Measurements from ENCODE around the gene DAD1. TPM values are rescaled to one million over a fixed set of nuclear protein-coding genes. Genes with fewer than 3 reads are reported as not detected.

Gene DAD1
- polyA plus RNA-seq, 4 donors: 147 to 313 (median 225) TPM

GRCh38 chr14:22539831-22540230, 49.2 kb downstream of the DAD1 start:
- no peaks in the 10 kb centered on the region for H3K27me3 ChIP-seq (ENCODE audit: control insufficient read depth in 3 of 3, insufficient read depth in 3 of 3, low read length in 3 of 3)
- 60 to 76% (median 76%) methylated on average over 3 of the region's 3 CpGs for WGBS, 3 donors
- H3K4me1 ChIP-seq (ENCODE audit: control insufficient read depth in 3 of 3, insufficient read depth in 2 of 3, low read depth in 1 of 3, low read length in 2 of 3): no peaks in the 10 kb centered on the region
- no peak overlapping the region for H3K4me3 ChIP-seq (ENCODE audit: low read depth in 1 of 3, low read length in 3 of 3)
- no peak for DNase-seq
- H3K36me3 ChIP-seq (ENCODE audit: control insufficient read depth in 3 of 3, insufficient read depth in 2 of 3, low read depth in 1 of 3, low read length in 3 of 3): peaks cover 0 to 2% (median 0%) of the 10 kb centered on the region in 3 donors
- peak overlapping the region in 2 of 3 donors; percentile 15 to 22 for H3K27ac ChIP-seq (ENCODE audit: low read depth in 1 of 3, low read length in 2 of 3)
- no peaks in the 10 kb centered on the region for H3K9me3 ChIP-seq (ENCODE audit: control insufficient read depth in 2 of 2, insufficient read depth in 1 of 2, low read depth in 1 of 2, low read length in 1 of 2)
- no peak for FAIRE-seq

- H3K4me1 ChIP-seq (ENCODE audit: control insufficient read depth in 3 of 3, insufficient read depth in 2 of 3, low read depth in 1 of 3, low read length in 2 of 3): no peaks in the 10 kb centered on the region
- H3K4me3 ChIP-seq (ENCODE audit: low read depth in 1 of 3, low read length in 3 of 3): peak overlapping the region in 1 of 3 donors; percentile 14
- H3K27ac ChIP-seq (ENCODE audit: low read depth in 1 of 3, low read length in 2 of 3): peak overlapping the region in 1 of 3 donors; percentile 21
- H3K36me3 ChIP-seq (ENCODE audit: control insufficient read depth in 3 of 3, insufficient read depth in 2 of 3, low read depth in 1 of 3, low read length in 3 of 3): peaks cover 0 to 2% (median 0%) of the 10 kb centered on the region in 3 donors
- 76 to 85% (median 77%) methylated on average over 5 of the region's 5 CpGs for WGBS, 3 donors
- H3K27me3 ChIP-seq (ENCODE audit: control insufficient read depth in 3 of 3, insufficient read depth in 3 of 3, low read length in 3 of 3): no peaks in the 10 kb centered on the region
- DNase-seq: no peak
- no peaks in the 10 kb centered on the region for H3K9me3 ChIP-seq (ENCODE audit: control insufficient read depth in 2 of 2, insufficient read depth in 1 of 2, low read depth in 1 of 2, low read length in 1 of 2)
- no peak for FAIRE-seq
Observed at GRCh38 chr14:22538671-22539228, 50.3 kb downstream of the DAD1 start.

- Histone ChIP-seq H3K4me1 (ENCODE audit: control insufficient read depth in 3 of 3, insufficient read depth in 2 of 3, low read depth in 1 of 3, low read length in 2 of 3) (no peaks in the 10 kb centered on the region), H3K36me3 (ENCODE audit: control insufficient read depth in 3 of 3, insufficient read depth in 2 of 3, low read depth in 1 of 3, low read length in 3 of 3) (no peaks in the 10 kb centered on the region), H3K27me3 (ENCODE audit: control insufficient read depth in 3 of 3, insufficient read depth in 3 of 3, low read length in 3 of 3) (no peaks in the 10 kb centered on the region), H3K4me3 (ENCODE audit: low read depth in 1 of 3, low read length in 3 of 3) (no peak overlapping the region), H3K9me3 (ENCODE audit: control insufficient read depth in 2 of 2, insufficient read depth in 1 of 2, low read depth in 1 of 2, low read length in 1 of 2) (no peaks in the 10 kb centered on the region), H3K27ac (ENCODE audit: low read depth in 1 of 3, low read length in 2 of 3) (peak overlapping the region in 2 of 3 donors; percentile 6 to 21)
- no peak for FAIRE-seq
- 84 to 94% (median 90%) methylated on average over 8 of the region's 8 CpGs for WGBS, 3 donors
- DNase-seq: no peak
Observed at GRCh38 chr14:22537436-22538310, 51.4 kb downstream of the DAD1 start.

- Histone ChIP-seq H3K27ac (ENCODE audit: low read depth in 1 of 3, low read length in 2 of 3) (peak overlapping the region in 1 of 3 donors; percentile 67), H3K9me3 (ENCODE audit: control insufficient read depth in 2 of 2, insufficient read depth in 1 of 2, low read depth in 1 of 2, low read length in 1 of 2) (no peaks in the 10 kb centered on the region), H3K4me3 (ENCODE audit: low read depth in 1 of 3, low read length in 3 of 3) (no peak overlapping the region), H3K4me1 (ENCODE audit: control insufficient read depth in 3 of 3, insufficient read depth in 2 of 3, low read depth in 1 of 3, low read length in 2 of 3) (no peaks in the 10 kb centered on the region), H3K36me3 (ENCODE audit: control insufficient read depth in 3 of 3, insufficient read depth in 2 of 3, low read depth in 1 of 3, low read length in 3 of 3) (no peaks in the 10 kb centered on the region), H3K27me3 (ENCODE audit: control insufficient read depth in 3 of 3, insufficient read depth in 3 of 3, low read length in 3 of 3) (no peaks in the 10 kb centered on the region)
- 45 to 69% (median 55%) methylated on average over 6 of the region's 6 CpGs for WGBS, 3 donors
- FAIRE-seq (no peak), DNase-seq (peak in 1 of 2 donors; percentile 57)
Observed at GRCh38 chr14:22536853-22537338, 52.1 kb downstream of the DAD1 start.

- Histone ChIP-seq H3K9me3 (ENCODE audit: control insufficient read depth in 2 of 2, insufficient read depth in 1 of 2, low read depth in 1 of 2, low read length in 1 of 2) (no peaks in the 10 kb centered on the region), H3K27ac (ENCODE audit: low read depth in 1 of 3, low read length in 2 of 3) (no peak overlapping the region), H3K27me3 (ENCODE audit: control insufficient read depth in 3 of 3, insufficient read depth in 3 of 3, low read length in 3 of 3) (no peaks in the 10 kb centered on the region), H3K4me1 (ENCODE audit: control insufficient read depth in 3 of 3, insufficient read depth in 2 of 3, low read depth in 1 of 3, low read length in 2 of 3) (no peaks in the 10 kb centered on the region), H3K4me3 (ENCODE audit: low read depth in 1 of 3, low read length in 3 of 3) (no peak overlapping the region), H3K36me3 (ENCODE audit: control insufficient read depth in 3 of 3, insufficient read depth in 2 of 3, low read depth in 1 of 3, low read length in 3 of 3) (no peaks in the 10 kb centered on the region)
- FAIRE-seq: no peak
- no peak for DNase-seq
Observed at GRCh38 chr14:22535916-22536315, 53.1 kb downstream of the DAD1 start.

- no peaks in the 10 kb centered on the region for H3K36me3 ChIP-seq (ENCODE audit: control insufficient read depth in 3 of 3, insufficient read depth in 2 of 3, low read depth in 1 of 3, low read length in 3 of 3)
- no peak for FAIRE-seq
- no peaks in the 10 kb centered on the region for H3K9me3 ChIP-seq (ENCODE audit: control insufficient read depth in 2 of 2, insufficient read depth in 1 of 2, low read depth in 1 of 2, low read length in 1 of 2)
- H3K4me1 ChIP-seq (ENCODE audit: control insufficient read depth in 3 of 3, insufficient read depth in 2 of 3, low read depth in 1 of 3, low read length in 2 of 3): no peaks in the 10 kb centered on the region
- DNase-seq: no peak
- WGBS, 3 donors: 84 to 93% (median 89%) methylated on average over 1 of the region's 1 CpG
- H3K27ac ChIP-seq (ENCODE audit: low read depth in 1 of 3, low read length in 2 of 3): peak overlapping the region in 1 of 3 donors; percentile 40
- H3K4me3 ChIP-seq (ENCODE audit: low read depth in 1 of 3, low read length in 3 of 3): no peak overlapping the region
- H3K27me3 ChIP-seq (ENCODE audit: control insufficient read depth in 3 of 3, insufficient read depth in 3 of 3, low read length in 3 of 3): no peaks in the 10 kb centered on the region
Observed at GRCh38 chr14:22535126-22535525, 53.9 kb downstream of the DAD1 start.

GRCh38 chr14:22534547-22534946, 54.5 kb downstream of the DAD1 start:
- Histone ChIP-seq H3K4me1 (ENCODE audit: control insufficient read depth in 3 of 3, insufficient read depth in 2 of 3, low read depth in 1 of 3, low read length in 2 of 3) (no peaks in the 10 kb centered on the region), H3K36me3 (ENCODE audit: control insufficient read depth in 3 of 3, insufficient read depth in 2 of 3, low read depth in 1 of 3, low read length in 3 of 3) (no peaks in the 10 kb centered on the region), H3K27ac (ENCODE audit: low read depth in 1 of 3, low read length in 2 of 3) (peak overlapping the region in 1 of 3 donors; percentile 40), H3K27me3 (ENCODE audit: control insufficient read depth in 3 of 3, insufficient read depth in 3 of 3, low read length in 3 of 3) (no peaks in the 10 kb centered on the region), H3K9me3 (ENCODE audit: control insufficient read depth in 2 of 2, insufficient read depth in 1 of 2, low read depth in 1 of 2, low read length in 1 of 2) (no peaks in the 10 kb centered on the region), H3K4me3 (ENCODE audit: low read depth in 1 of 3, low read length in 3 of 3) (no peak overlapping the region)
- 82 to 90% (median 88%) methylated on average over 5 of the region's 5 CpGs for WGBS, 3 donors
- FAIRE-seq (no peak), DNase-seq (no peak)

- peak overlapping the region in 1 of 3 donors; percentile 17 for H3K27ac ChIP-seq (ENCODE audit: low read depth in 1 of 3, low read length in 2 of 3)
- H3K4me3 ChIP-seq (ENCODE audit: low read depth in 1 of 3, low read length in 3 of 3): no peak overlapping the region
- DNase-seq (no peak), FAIRE-seq (no peak)
- no peaks in the 10 kb centered on the region for H3K27me3 ChIP-seq (ENCODE audit: control insufficient read depth in 3 of 3, insufficient read depth in 3 of 3, low read length in 3 of 3)
- 75 to 88% (median 88%) methylated on average over 8 of the region's 8 CpGs for WGBS, 3 donors
- H3K36me3 ChIP-seq (ENCODE audit: control insufficient read depth in 3 of 3, insufficient read depth in 2 of 3, low read depth in 1 of 3, low read length in 3 of 3): no peaks in the 10 kb centered on the region
- no peaks in the 10 kb centered on the region for H3K4me1 ChIP-seq (ENCODE audit: control insufficient read depth in 3 of 3, insufficient read depth in 2 of 3, low read depth in 1 of 3, low read length in 2 of 3)
- H3K9me3 ChIP-seq (ENCODE audit: control insufficient read depth in 2 of 2, insufficient read depth in 1 of 2, low read depth in 1 of 2, low read length in 1 of 2): no peaks in the 10 kb centered on the region
Observed at GRCh38 chr14:22533739-22534359, 55.2 kb downstream of the DAD1 start.
